ENCODE measurements around the gene TP53I11.

- TF ChIP-seq, protein P1, sequence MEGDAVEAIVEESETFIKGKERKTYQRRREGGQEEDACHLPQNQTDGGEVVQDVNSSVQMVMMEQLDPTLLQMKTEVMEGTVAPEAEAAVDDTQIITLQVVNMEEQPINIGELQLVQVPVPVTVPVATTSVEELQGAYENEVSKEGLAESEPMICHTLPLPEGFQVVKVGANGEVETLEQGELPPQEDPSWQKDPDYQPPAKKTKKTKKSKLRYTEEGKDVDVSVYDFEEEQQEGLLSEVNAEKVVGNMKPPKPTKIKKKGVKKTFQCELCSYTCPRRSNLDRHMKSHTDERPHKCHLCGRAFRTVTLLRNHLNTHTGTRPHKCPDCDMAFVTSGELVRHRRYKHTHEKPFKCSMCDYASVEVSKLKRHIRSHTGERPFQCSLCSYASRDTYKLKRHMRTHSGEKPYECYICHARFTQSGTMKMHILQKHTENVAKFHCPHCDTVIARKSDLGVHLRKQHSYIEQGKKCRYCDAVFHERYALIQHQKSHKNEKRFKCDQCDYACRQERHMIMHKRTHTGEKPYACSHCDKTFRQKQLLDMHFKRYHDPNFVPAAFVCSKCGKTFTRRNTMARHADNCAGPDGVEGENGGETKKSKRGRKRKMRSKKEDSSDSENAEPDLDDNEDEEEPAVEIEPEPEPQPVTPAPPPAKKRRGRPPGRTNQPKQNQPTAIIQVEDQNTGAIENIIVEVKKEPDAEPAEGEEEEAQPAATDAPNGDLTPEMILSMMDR (IDR thresholded peaks at IDR 0.05; ENCODE audit: low read depth, low read length) = no peak
- no peak for TF ChIP-seq POLR2A (IDR thresholded peaks at IDR 0.05; ENCODE audit: extremely low read depth, insufficient read length)
Observed at GRCh38 chr11:44946263-44946662, 4.4 kb downstream of the TP53I11 start.

All from NB4 (cell line).